ENCODE measurements around the gene PTCD3.
A peak's percentile ranks its signal among the peaks of the same experiment; 100 is the strongest.

Gene PTCD3

DNA sequence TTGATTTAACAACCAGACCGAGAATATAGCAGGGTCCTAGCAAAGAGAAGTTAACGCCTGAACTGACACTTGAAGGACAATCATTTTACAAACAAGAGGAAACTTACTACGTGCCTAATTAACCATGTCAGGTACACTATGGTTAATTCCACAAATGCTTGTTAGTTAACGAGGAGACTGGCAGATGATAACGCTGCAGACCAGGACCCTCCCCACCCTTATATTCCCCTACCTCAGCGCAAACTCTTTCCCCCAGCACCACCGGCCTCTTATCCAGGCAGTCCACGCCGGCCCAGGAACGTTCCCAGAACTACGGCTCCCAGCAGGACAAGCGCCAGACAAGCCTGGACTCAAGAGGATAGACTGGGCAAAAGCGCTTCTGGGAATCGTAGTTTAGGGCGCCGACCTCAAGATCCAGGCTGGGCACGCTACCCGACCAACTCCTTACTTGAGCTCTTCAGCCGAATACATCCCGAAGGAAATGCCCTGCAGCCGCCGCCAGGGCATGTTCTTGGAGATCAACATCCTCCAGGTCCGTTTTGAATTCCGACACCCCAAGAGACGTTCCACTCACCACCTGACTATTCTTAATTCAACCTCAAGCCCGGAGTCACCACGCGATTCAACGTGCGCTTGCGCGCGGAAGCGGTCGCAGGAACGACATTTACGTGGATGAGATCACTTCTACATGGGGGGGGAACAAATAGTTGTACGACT lies 625 bp upstream of the PTCD3 start, which contains the start of gene POLR1A:
TSS of gene POLR1A (minus strand) at position 635 of the 717 bp plus-strand sequence. CDS start at position 525, 110 bp downstream.
- Mint-ChIP-seq H3K9me3 (no peaks in the 10 kb centered on the region), H3K4me1 (ENCODE audit: low read depth) (peaks cover 65% of the 10 kb centered on the region), H3K27ac (peak within 1 kb of the TSS; percentile 98), H3K4me3 (peak within 1 kb of the TSS; percentile 92), H3K36me3 (ENCODE audit: low read depth) (peaks cover 94% of the 10 kb centered on the region), H3K27me3 (no peaks in the 10 kb centered on the region)
- DNase-seq, result peak; percentile 87

DNA sequence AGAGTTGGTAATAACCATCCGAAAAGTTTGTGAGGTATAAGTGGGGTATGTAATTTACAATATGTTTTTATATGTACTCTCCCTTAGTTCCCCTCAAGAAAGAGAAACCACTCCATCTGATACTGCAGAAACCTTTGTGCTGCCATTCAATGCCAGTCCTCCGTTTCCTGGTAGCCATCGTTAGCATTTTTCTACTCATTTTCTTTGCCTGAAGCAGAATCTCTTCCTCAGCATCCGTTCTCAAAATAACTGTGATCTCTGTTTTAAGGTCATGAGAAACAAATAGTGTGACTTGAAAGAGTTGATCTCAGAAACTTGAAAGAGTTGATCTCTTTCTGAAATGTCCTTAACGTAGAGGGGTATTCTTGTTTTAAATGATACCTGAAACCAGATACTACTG lies 996 bp downstream of the PTCD3 start:
- peaks cover 59% of the 10 kb centered on the region for H3K4me1 Mint-ChIP-seq (ENCODE audit: low read depth)
- no peaks in the 10 kb centered on the region for H3K27me3 Mint-ChIP-seq
- no peaks in the 10 kb centered on the region for H3K9me3 Mint-ChIP-seq
- H3K36me3 Mint-ChIP-seq (ENCODE audit: low read depth), result peaks cover 93% of the 10 kb centered on the region
- H3K27ac Mint-ChIP-seq, result peak overlapping the region; percentile 98
- H3K4me3 Mint-ChIP-seq, result peak overlapping the region; percentile 92
- DNase-seq, result no peak

DNA sequence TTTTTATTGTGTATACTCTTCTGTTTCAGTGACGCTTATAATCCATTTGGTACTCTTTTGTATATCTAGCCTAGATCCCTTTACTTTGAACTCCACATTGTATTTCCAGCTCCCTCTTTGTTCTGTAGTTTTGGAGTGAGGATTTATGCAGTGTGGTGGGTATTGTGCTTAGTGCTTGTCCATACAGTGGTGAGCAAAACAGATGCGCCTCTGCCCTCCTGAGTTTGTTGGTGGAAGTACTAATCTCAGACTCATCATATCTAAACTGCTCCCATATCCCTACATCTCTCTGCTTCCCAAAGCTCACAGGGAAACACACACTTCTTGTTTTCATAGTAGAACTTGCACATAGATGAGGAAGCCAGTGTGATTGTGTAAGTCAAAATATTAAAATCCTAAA lies 12.1 kb downstream of the PTCD3 start:
- Mint-ChIP-seq H3K4me3 (no peak overlapping the region), H3K36me3 (ENCODE audit: low read depth) (peaks cover 97% of the 10 kb centered on the region), H3K27me3 (no peaks in the 10 kb centered on the region), H3K9me3 (no peaks in the 10 kb centered on the region), H3K4me1 (ENCODE audit: low read depth) (peaks cover 12% of the 10 kb centered on the region), H3K27ac (no peak overlapping the region)
- no peak for DNase-seq

DNA sequence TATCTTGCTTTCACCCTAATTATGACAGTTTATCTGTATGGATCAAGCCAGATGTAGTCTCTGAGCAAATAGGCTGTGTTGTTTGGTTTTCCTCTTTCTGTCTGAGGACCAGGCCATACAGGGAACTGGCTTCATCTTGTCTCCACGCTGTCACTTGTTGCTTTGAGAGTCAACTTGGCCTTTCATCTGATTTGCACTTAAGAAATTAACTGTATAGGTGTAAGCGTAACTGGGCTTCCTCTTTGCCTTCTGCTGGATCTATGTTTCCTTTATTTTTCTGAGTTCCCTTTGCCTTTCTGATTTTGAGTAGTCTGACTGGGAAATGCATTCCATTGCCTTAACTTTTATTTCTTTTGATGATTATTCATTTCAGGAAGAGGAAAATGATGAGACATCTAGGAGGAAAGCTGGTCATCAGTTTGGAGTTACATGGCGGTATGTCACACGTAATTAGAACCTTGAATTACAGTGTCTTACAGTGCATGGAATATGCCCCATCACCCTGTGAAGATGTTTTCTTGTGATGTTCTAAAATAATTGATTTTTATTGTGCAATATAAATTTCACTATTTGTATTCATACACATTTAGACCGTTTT lies 17.4 kb downstream of the PTCD3 start:
- no peaks in the 10 kb centered on the region for H3K4me1 Mint-ChIP-seq (ENCODE audit: low read depth)
- no peaks in the 10 kb centered on the region for H3K27me3 Mint-ChIP-seq
- H3K36me3 Mint-ChIP-seq (ENCODE audit: low read depth), result peaks cover 97% of the 10 kb centered on the region
- H3K27ac Mint-ChIP-seq, result no peak overlapping the region
- H3K4me3 Mint-ChIP-seq, result no peak overlapping the region
- no peak for DNase-seq
- H3K9me3 Mint-ChIP-seq, result no peaks in the 10 kb centered on the region

DNA sequence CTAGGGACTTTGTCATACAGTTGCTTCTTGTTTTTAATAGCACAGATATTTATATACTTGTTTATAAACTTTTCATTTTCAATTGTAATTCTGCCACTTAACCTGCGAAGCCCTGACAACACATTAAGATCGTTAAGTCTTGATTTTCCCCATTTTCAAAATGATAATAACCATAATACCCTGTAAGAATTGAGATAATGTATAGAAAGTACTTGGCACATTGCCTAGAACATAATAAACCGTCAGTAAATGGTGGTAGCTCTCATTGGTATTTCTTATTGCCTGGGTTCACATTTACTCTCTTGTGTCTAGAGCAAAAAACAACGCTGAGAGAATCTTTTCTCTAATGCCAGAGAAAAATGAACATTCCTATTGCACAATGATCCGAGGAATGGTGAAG lies 18.6 kb downstream of the PTCD3 start:
- Mint-ChIP-seq H3K27me3 (no peaks in the 10 kb centered on the region), H3K4me1 (ENCODE audit: low read depth) (no peaks in the 10 kb centered on the region), H3K9me3 (no peaks in the 10 kb centered on the region), H3K4me3 (no peak overlapping the region), H3K27ac (no peak overlapping the region), H3K36me3 (ENCODE audit: low read depth) (peaks cover 97% of the 10 kb centered on the region)
- no peak for DNase-seq

DNA sequence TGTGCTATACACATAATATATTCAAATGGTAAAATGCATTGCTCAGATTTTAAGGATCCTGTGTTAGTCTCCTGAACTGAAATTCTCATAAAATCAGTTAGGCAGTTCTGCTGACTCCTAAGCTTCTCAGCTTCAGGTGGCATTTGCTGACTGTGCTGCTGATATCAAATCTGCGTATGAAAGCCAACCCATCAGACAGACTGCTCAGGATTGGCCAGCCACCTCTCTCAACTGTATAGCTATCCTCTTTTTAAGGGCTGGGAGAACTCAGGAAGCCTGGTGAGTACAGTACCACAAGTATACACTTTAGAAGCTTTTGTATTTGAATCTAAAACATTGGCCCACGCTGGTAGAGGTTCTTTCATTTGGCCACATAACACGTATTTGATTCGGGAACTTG lies 28.7 kb downstream of the PTCD3 start:
- Mint-ChIP-seq H3K27me3 (no peaks in the 10 kb centered on the region), H3K4me3 (no peak overlapping the region), H3K4me1 (ENCODE audit: low read depth) (peaks cover 18% of the 10 kb centered on the region), H3K27ac (no peak overlapping the region), H3K9me3 (no peaks in the 10 kb centered on the region), H3K36me3 (ENCODE audit: low read depth) (peaks cover 99% of the 10 kb centered on the region)
- DNase-seq, result no peak

DNA sequence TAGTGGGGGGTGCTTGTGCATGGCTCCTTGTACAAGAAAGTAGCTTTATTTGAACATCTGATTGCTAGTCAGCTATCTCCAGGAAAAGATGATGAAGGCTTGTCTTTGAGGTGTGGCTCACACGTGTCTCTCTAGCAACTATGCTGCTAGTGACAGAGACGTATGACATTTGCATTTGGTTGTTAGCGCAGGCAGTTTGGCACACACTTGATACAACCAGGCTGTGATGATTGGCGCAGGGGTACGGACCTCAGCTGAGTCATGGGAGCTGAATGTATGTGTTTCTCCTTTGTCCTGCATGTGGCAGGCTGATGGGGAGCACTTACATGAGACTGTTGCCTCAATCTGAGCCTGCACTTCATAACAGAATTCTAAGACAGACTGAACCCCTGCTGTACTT lies 29.6 kb downstream of the PTCD3 start:
- DNase-seq, result no peak
- peaks cover 21% of the 10 kb centered on the region for H3K4me1 Mint-ChIP-seq (ENCODE audit: low read depth)
- peaks cover 99% of the 10 kb centered on the region for H3K36me3 Mint-ChIP-seq (ENCODE audit: low read depth)
- H3K27ac Mint-ChIP-seq, result peak overlapping the region; percentile 18
- H3K4me3 Mint-ChIP-seq, result no peak overlapping the region
- no peaks in the 10 kb centered on the region for H3K27me3 Mint-ChIP-seq
- H3K9me3 Mint-ChIP-seq, result no peaks in the 10 kb centered on the region

DNA sequence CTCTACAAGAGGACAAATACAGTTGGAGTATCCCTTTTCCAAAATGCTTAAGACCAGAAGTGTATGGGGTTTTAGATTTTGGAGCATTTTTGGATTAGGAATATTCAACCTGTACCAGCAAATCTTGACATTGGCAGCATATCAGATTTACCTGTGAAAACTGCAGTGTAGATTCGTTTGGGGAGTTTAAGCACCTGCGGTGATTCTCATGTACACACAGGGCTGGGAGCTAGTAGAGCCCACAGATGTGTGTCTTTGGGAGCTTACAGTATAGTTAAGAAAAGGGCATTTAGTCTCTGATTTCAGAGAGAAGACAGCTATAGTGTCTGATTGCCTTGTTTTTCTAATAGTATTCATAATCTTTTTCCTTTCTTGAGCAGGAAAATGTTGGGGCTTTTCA lies 30.1 kb downstream of the PTCD3 start:
- Mint-ChIP-seq H3K9me3 (no peaks in the 10 kb centered on the region), H3K4me1 (ENCODE audit: low read depth) (peaks cover 21% of the 10 kb centered on the region), H3K27me3 (no peaks in the 10 kb centered on the region), H3K27ac (peak overlapping the region; percentile 62), H3K36me3 (ENCODE audit: low read depth) (peaks cover 100% of the 10 kb centered on the region), H3K4me3 (no peak overlapping the region)
- no peak for DNase-seq

DNA sequence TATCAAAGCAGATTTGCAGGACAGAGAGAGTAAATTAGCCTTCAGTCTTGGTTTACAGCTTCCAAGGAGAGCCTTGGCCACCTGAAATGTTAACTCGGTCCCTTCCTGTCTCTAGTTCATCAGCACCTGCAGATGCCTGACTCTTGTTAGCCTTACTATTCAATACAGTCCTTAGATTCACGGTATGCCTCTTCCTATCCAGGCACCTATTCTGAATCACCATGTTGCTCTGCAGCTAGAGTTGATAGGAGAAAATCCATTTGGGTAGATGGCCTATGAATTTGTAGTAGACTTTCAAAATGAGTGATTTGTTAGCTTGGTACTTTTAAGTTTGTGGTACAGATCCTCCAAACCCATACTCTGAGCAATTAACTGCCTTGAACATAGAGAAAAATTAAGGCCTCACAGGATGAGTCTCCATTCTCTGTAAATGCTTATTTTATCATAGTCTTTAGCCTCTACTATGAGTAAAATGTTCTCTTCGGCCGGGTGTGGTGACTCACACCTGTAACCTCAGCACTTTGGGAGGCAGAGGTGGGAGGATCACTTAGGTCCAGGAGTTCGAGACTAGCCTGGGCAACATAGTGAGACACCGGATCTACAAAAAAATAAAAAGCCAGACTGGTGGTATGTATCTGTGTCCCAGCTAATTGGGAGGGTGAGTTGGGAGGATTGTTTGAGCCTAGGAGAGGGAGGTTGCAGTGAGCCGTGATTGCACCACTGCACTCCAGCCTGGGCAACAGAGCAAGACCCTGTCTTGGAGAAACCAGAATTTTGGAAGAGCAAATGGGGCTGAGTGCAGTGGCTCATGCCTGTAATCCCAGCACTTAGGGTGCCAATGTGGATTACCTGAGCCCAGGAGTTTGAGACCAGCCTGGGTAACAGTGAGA lies 32.9 kb downstream of the PTCD3 start:
- Mint-ChIP-seq H3K27me3 (no peaks in the 10 kb centered on the region), H3K9me3 (no peaks in the 10 kb centered on the region), H3K4me3 (peak overlapping the region; percentile 23), H3K27ac (peak overlapping the region; percentile 90), H3K4me1 (ENCODE audit: low read depth) (peaks cover 21% of the 10 kb centered on the region), H3K36me3 (ENCODE audit: low read depth) (peaks cover 97% of the 10 kb centered on the region)
- DNase-seq, result no peak

DNA sequence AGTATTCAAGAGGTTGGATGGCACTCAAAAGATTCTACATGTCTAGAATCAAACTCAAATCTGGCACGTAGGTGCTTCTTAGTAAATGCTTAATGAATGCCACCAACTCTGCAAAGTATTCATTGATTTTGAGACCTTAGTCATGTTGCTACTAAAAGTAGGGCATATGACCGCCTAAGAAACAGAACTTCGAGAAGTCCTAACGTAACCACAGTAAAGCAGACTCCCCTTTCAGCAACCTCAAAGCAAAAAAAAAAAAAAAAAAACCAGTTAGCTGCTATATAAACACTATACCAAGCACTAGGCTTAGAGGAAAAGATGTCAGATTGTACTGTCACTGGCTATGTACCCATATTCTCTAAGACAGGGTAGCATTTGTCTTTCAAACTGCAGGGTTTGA lies 33.9 kb downstream of the PTCD3 start:
- Mint-ChIP-seq H3K36me3 (ENCODE audit: low read depth) (peaks cover 97% of the 10 kb centered on the region), H3K27me3 (no peaks in the 10 kb centered on the region), H3K9me3 (no peaks in the 10 kb centered on the region), H3K27ac (peak overlapping the region; percentile 90), H3K4me3 (no peak overlapping the region), H3K4me1 (ENCODE audit: low read depth) (peaks cover 21% of the 10 kb centered on the region)
- DNase-seq, result no peak

DNA sequence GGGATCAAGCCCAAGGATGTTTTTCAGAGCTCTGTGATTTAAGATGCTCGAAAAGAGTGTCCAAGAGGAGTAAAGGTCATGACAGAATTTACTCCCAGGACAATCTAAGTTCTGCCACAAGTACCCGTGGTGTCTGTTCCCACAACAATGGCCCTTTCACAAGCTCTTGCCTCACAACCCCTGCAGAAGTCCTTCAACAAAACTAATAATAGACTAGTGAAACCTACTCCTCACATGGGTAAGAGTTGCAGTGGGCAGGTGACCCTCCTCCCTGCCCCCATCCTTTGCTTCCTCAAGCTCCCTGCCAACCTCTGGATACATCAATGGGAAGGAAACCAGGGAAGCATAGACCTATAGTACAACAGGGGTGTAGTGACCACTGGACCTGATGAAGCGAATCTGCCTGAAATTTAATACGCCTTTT lies 34.9 kb downstream of the PTCD3 start:
- H3K9me3 Mint-ChIP-seq, result no peaks in the 10 kb centered on the region
- H3K4me3 Mint-ChIP-seq, result no peak overlapping the region
- H3K4me1 Mint-ChIP-seq (ENCODE audit: low read depth), result peaks cover 21% of the 10 kb centered on the region
- DNase-seq, result no peak
- peak overlapping the region; percentile 90 for H3K27ac Mint-ChIP-seq
- no peaks in the 10 kb centered on the region for H3K27me3 Mint-ChIP-seq
- peaks cover 97% of the 10 kb centered on the region for H3K36me3 Mint-ChIP-seq (ENCODE audit: low read depth)

DNA sequence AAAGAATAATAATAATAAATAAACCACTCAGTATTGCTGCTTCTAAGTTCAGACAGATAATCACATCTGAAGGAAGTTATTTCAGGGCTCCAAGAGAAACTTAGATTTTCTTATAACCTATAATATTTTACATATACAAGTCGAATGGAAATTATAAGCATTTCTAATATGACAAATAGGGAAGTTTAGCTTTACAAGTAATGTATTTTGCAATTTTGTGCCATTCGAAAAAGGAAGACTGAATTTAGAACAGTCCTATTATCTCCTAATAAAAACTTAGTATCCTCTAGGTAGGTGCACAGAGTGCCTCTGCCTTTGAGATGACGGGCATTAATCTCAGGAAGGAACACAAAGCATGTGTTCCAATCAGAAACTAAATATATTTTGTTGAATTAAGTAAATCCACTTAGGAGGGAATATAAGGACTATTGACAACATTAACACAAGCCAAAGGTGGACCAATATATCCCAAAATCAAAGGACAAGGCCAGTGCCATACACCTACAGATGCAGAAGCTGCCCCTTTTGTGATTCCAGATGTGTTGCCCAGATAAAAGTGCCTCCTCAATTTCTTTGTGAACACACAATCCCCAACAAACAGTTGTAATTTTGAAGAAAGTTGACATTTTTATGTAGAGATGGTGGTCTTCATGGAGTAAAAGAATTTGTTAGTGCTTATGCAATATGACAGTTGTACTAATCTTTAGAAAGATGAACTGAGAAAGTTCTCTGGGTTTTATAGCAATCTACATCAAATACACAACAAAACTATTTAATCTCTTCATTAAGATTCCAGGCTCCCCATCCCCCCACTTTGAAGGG lies 36.6 kb downstream of the PTCD3 start:
- H3K36me3 Mint-ChIP-seq (ENCODE audit: low read depth), result peaks cover 95% of the 10 kb centered on the region
- H3K4me1 Mint-ChIP-seq (ENCODE audit: low read depth), result peaks cover 21% of the 10 kb centered on the region
- no peaks in the 10 kb centered on the region for H3K27me3 Mint-ChIP-seq
- no peak overlapping the region for H3K4me3 Mint-ChIP-seq
- DNase-seq, result no peak
- H3K27ac Mint-ChIP-seq, result peak overlapping the region; percentile 72
- no peaks in the 10 kb centered on the region for H3K9me3 Mint-ChIP-seq

DNA sequence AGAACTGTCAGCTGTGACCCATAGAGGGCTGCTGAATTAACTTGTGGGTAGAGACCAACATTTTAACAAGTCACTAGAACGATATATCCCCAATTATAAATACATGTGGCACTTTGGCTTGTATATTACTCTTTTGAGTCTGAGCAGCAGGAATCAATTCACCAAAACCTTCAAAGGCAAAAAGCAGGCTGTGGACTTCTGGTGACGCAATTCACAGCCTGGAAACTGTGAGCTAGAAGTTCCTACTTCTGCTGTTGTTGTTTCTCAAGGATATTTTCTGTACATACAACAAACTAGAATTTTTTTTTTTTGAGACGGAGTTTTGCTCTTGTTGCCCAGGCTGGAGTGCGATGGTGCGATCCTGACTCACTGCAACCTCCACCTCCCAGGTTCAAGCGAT lies 37.3 kb downstream of the PTCD3 start:
- H3K36me3 Mint-ChIP-seq (ENCODE audit: low read depth), result peaks cover 95% of the 10 kb centered on the region
- H3K9me3 Mint-ChIP-seq, result no peaks in the 10 kb centered on the region
- no peak for DNase-seq
- no peak overlapping the region for H3K4me3 Mint-ChIP-seq
- H3K27ac Mint-ChIP-seq, result peak overlapping the region; percentile 72
- peaks cover 24% of the 10 kb centered on the region for H3K4me1 Mint-ChIP-seq (ENCODE audit: low read depth)
- no peaks in the 10 kb centered on the region for H3K27me3 Mint-ChIP-seq

Data from activated T-cell treated with anti-CD3 and anti-CD28 coated beads, Interleukin-2, amount 50 U/mL, for 24 hours (primary cell).